COLO668 (cell line): ENCODE measurements around the gene FYN.

Experiments used
- DNase-seq: peaks from one replicate; lab custom pipeline; 2025; ENCODE audit not compliant: unreplicated experiment; lab: John Stamatoyannopoulos, UW

FYN gene

DNA sequence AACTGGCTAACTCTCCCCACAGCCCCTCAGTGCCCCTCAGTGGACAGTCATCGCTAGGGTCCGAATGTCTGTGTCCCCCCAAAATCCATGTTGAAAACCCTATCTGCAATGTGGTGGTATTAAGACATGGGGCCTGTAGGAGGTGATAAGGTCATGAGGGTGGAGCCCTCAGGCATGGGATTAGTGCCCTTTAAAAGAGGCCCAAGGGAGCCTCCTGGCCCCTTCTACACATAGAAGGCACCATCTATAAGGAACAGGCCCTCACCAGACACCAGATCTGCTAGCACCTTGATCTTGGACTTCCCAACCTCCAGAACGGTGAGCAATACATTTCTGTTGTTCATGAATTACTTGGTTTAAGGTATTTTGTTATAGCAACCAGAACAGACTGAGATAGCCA lies 260.9 kb downstream of the FYN start:
- no peak for DNase-seq

DNA sequence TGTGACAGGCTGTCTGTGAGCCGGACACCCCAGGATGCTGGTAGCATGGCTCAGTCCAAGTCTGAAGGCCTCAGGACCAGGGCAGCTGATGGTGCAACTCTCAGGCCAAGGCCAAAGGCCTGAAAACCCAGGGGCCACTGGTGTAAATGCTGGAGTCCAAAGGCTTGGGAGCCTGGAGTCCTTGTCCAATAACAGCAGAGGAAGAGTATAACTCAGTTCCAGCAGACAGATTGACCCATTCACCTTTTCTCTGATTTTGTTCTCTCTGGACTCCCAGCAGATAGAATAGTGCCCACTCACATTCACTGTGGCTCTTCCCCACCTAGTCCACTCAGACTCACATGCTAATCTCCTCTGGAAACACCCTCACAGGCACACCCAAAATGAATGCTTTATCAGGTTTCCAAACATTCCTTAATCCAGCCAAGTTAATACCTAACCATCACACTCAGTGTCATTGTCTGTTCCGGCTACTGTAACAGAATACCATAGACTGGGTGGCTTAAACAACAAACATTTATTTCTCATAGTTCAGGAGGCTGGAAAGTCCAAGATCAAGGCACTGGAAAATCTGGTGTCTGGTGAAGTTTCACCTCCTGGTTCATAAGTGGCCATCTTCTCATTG lies 262.6 kb downstream of the FYN start:
- DNase-seq, result no peak
